NCI-H1694 treated with DMSO at 0.1 percent for 48 hours (cell line): ENCODE results near the gene ADGRG1.

ENCODE experiments used
- DNase-seq: peaks from one replicate; lab custom pipeline; 2025; lab: John Stamatoyannopoulos, UW

Gene ADGRG1

GRCh38 chr16:57648581-57649442, 20.4 kb downstream of the ADGRG1 start:
- DNase-seq, result peak; percentile 69

GRCh38 chr16:57649443-57649751, 21.0 kb downstream of the ADGRG1 start:
- DNase-seq, result no peak

GRCh38 chr16:57649846-57650245, 21.4 kb downstream of the ADGRG1 start:
- DNase-seq, result no peak

GRCh38 chr16:57651344-57652333, 23.2 kb downstream of the ADGRG1 start:
- DNase-seq, result no peak

GRCh38 chr16:57652695-57653471, 24.5 kb downstream of the ADGRG1 start:
- DNase-seq, result no peak

- no peak for DNase-seq
Observed at GRCh38 chr16:57653936-57654335, 25.5 kb downstream of the ADGRG1 start.

GRCh38 chr16:57656342-57656955, 28.0 kb downstream of the ADGRG1 start:
- DNase-seq, result no peak

- DNase-seq, result no peak
Observed at GRCh38 chr16:57657228-57657627, 28.8 kb downstream of the ADGRG1 start.

GRCh38 chr16:57658130-57658877, 29.9 kb downstream of the ADGRG1 start:
- no peak for DNase-seq

- DNase-seq, result no peak
Observed at GRCh38 chr16:57658878-57659674, 30.6 kb downstream of the ADGRG1 start.

- no peak for DNase-seq
Observed at GRCh38 chr16:57660715-57661463, 32.5 kb downstream of the ADGRG1 start.

- DNase-seq, result no peak
Observed at GRCh38 chr16:57661510-57661909, 33.1 kb downstream of the ADGRG1 start.

- DNase-seq, result no peak
Observed at GRCh38 chr16:57661936-57662906, 33.8 kb downstream of the ADGRG1 start.

- no peak for DNase-seq
Observed at GRCh38 chr16:57663436-57663835, 35.0 kb downstream of the ADGRG1 start.

GRCh38 chr16:57663917-57664661, 35.7 kb downstream of the ADGRG1 start:
- DNase-seq, result no peak

GRCh38 chr16:57664662-57665025, 36.2 kb downstream of the ADGRG1 start:
- DNase-seq, result no peak

- no peak for DNase-seq
Observed at GRCh38 chr16:57665541-57665940, 37.1 kb downstream of the ADGRG1 start.
